Epithelial cell of proximal tubule (primary cell): ENCODE measurements around the gene OPN1SW. TPM values are rescaled to one million over a fixed set of nuclear protein-coding genes. Genes with fewer than 3 reads are reported as not detected.

Experiments used
- DNase-seq: peaks from one replicate; pipeline ENCODE4 v3.0.0-alpha.2; 2011; ENCODE audit warnings: low read depth
- H3K4me3 ChIP-seq: 2 replicates; pipeline ENCODE4 v1.5.1; 2011; ENCODE audit warnings: low read depth, mild to moderate bottlenecking, low read length
- CTCF ChIP-seq: conservative IDR thresholded peaks from 2 replicates; pipeline ENCODE4 v1.5.1; 2012; ENCODE audit warnings: low read depth, mild to moderate bottlenecking, low read length
- total RNA-seq: library from RNA; depleted of rRNA; stranded (reverse); fragments of >200 nt; gene quantifications from 2 replicates; pipeline ENCODE4 v1.2.3, GENCODE V29; 2015

Gene OPN1SW
- total RNA-seq, 1 donor from 2014 or later, result not detected

GRCh38 chr7:128801667-128802418 is 26.2 kb upstream of the OPN1SW start:
- TF ChIP-seq CTCF, result no peak
- DNase-seq, result no peak
- no peak overlapping the region for H3K4me3 ChIP-seq

GRCh38 chr7:128801003-128801402 is 25.4 kb upstream of the OPN1SW start:
- no peak for DNase-seq
- no peak for TF ChIP-seq CTCF

GRCh38 chr7:128800567-128800966 is 25.0 kb upstream of the OPN1SW start:
- no peak overlapping the region for H3K4me3 ChIP-seq
- no peak for DNase-seq
- no peak for TF ChIP-seq CTCF

More at GRCh38 chr7:128801003-128801402, 25.4 kb upstream of the OPN1SW start:
- H3K4me3 ChIP-seq, result no peak overlapping the region

- TF ChIP-seq CTCF, result no peak
- no peak overlapping the region for H3K4me3 ChIP-seq
- DNase-seq, result no peak
Observed at GRCh38 chr7:128799451-128799850, 23.9 kb upstream of the OPN1SW start.

GRCh38 chr7:128796327-128796726 is 20.7 kb upstream of the OPN1SW start:
- H3K4me3 ChIP-seq, result no peak overlapping the region
- no peak for DNase-seq
- TF ChIP-seq CTCF, result no peak

- DNase-seq, result no peak
- H3K4me3 ChIP-seq, result no peak overlapping the region
- TF ChIP-seq CTCF, result no peak
Observed at GRCh38 chr7:128795129-128795528, 19.5 kb upstream of the OPN1SW start.

GRCh38 chr7:128794436-128794835 is 18.8 kb upstream of the OPN1SW start:
- no peak overlapping the region for H3K4me3 ChIP-seq
- DNase-seq, result no peak
- no peak for TF ChIP-seq CTCF
